GM18870 (cell line): Measurements from ENCODE around the gene SLC17A7.
"Not testable (repeated sequence)": the region's sequence is repeated elsewhere in the genome, so short reads cannot be mapped to it uniquely, and the experiment has no call there.

Source experiments
- ATAC-seq: cut with Tn5 transposase; IDR thresholded peaks from one replicate; pipeline ENCODE4 v1.9.1; 2021; ENCODE audit warnings: moderate library complexity; ENCODE audit not compliant: unreplicated experiment

SLC17A7 gene

DNA sequence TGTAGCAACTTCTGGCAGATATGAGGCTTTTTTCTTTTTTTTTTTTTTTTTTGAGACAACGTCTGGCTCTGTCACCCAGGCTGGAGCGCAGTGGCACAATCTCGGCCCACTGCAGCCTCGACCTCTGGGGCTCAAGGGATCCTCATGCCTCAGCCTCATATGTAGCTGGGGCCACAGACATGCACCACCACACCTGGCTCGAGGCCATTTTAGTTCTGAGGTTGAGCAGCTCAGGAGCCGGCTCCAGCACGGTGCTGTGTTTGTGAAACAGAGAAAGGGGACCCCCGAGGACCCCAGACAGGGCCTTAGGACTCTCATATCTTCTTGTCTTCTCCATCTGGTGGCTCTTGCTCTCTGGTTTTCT is 29.3 kb upstream of the SLC17A7 start:
- ATAC-seq, result no peak

DNA sequence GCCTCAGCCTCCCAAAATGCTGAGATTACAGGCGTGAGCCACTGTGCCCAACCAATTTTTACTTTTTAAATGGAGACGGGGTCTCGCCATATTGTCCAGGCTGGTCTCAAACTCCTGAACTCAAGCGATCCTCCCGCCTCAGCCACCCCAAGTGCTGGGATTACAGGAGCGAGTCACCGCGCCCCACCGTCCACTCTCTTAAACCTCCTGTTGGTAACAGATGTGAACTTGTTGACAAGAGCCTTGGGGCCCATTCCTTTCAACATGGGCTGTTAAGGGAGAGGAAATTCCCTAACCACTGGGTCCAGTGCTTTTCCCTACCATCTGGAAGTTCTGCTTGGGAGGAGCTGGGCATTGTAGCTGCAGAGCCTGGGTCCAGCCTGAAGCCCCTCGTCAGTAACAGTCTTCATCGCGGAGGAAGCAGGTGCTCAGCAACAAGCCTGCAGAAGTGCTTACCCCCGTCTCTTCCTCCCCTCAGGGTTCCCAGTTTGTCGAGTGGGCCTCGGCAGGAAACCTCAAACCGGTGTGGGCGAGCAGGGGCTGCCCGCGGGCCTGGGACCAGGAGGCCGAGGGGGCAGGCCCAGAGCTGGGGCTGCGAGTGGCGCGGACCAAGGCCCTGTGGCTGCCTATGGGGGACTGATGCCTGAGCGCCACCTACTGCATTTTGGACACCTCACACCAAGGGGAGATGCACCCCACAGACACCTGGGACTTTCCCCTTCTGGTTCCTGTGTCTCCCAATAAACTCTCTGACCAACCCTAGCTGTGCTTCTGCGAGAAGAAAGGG is 28.7 kb upstream of the SLC17A7 start:
- peak; percentile 44 for ATAC-seq

DNA sequence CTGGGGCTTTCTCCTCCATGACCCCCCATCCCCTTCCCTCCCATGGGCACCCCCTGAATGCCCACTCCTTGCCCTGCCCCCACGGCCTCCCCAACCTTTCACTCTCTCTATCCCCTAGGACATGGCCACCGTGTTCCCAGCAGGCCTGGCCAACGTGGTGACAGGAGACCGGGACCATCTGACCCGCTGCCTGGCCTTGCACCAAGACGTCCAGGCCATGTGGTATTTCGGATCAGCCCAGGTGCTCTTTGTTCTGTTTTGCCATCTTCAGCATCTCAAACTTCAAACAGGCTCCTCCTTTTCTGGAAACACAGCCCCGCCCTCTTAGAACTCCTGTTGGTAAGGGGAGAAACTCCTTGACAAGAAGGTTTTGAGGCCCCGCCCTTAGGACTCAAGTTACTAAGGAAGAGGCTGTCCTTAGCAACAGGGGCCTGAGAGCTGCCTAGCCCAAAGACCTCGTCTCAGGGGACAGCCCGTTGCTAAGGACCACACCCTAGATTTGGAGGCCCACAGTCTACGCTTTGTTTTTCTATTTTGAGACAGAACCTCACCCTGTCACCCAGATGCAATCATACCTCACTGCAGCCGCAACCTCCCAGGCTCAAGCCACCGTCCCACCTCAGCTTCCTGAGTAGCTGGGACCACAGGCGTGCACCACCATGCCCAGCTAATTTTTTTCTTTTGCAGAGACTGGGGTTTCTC is 27.6 kb upstream of the SLC17A7 start:
- no peak for ATAC-seq

DNA sequence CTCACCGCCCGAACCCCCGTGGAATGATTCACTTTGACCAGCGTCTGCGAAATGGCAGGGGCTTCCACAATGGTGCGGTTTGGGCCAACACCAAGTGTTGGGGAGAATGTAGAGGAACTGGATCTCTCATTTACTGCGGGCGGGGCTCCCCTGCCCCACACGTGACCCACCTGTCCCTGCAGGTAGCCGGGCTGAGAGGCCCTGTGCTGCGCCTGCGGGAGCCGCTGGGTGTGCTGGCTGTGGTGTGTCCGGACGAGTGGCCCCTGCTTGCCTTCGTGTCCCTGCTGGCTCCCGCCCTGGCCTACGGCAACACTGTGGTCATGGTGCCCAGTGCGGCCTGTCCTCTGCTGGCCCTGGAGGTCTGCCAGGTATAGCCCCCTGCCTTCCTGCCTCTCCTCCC is 26.9 kb upstream of the SLC17A7 start:
- no peak for ATAC-seq

DNA sequence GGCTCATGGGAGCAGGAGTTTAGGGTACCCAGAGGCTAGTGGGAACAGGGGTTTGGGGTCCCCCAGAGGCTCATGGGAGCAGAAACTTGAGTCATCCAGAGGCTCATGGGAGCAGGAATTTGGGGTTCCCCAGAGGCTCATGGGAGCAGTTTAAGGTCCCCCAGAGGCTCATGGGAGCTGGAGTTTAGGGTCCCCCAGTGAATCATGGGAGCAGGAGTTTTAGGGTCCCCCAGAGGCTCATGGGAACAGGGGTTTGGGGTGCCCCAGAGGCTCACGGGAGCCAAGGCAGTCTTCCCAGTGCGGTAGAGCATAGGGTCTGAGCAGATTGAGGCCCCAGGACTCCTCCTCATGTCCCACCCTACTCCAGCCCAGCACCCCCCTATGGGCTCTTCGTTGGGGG is 24.0 kb upstream of the SLC17A7 start:
- no peak for ATAC-seq

DNA sequence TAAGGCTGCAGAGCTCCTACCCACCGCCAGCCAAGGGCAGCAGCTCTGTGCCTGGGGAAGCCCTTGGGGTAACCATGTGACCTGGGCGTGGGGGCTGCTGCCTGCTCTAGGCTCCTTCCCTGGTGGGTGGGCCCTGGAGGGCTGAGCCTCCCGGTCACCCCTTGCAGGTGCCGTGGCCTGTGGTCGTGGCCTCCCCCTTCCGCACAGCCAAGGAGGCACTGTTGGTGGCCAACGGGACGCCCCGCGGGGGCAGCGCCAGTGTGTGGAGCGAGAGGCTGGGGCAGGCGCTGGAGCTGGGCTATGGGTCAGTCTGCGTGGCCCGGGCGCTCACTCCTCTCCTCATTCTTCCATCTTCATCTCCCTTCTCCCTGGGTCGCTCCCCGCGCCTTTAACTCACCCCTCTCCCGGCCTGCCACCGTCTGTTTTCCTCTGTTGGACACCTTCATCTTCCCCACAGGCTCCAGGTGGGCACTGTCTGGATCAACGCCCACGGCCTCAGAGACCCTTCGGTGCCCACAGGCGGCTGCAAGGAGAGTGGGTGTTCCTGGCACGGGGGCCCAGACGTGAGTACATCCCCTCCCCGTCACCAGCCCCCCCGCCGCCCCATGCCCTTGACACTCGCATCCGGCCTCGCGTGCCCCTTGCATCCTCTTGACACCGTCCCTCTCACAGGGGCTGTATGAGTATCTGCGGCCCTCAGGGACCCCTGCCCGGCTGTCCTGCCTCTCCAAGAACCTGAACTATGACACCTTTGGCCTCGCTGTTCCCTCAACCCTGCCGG is 22.8 kb upstream of the SLC17A7 start:
- ATAC-seq, result no peak

DNA sequence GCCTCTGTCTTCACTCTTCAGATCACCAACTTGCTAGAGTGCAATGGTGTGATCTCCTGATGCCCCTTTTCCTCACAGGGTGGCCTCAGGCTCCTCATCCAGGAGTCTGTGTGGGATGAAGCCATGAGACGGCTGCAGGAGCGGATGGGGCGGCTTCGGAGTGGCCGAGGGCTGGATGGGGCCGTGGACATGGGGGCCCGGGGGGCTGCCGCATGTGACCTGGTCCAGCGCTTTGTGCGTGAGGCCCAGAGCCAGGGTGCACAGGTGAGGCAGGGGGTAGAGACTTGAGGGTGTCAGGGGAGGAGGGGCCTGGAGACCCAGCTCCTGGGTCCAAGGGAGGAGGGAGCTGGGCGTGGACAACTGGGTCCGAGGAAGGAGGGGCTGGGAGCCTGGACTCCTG is 21.2 kb upstream of the SLC17A7 start:
- ATAC-seq, result no peak

DNA sequence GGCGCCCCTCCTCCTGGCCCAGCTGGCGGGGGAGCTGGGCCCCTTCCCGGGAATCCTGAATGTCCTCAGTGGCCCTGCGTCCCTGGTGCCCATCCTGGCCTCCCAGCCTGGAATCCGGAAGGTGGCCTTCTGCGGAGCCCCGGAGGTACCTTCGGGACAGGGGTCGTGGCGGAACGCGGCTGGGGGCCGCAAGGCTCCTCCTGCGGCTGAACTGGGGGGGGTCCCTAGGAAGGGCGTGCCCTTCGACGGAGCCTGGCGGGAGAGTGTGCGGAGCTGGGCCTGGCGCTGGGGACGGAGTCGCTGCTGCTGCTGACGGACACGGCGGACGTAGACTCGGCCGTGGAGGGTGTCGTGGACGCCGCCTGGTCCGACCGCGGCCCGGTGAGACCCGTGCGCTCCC is 20.3 kb upstream of the SLC17A7 start:
- no peak for ATAC-seq

DNA sequence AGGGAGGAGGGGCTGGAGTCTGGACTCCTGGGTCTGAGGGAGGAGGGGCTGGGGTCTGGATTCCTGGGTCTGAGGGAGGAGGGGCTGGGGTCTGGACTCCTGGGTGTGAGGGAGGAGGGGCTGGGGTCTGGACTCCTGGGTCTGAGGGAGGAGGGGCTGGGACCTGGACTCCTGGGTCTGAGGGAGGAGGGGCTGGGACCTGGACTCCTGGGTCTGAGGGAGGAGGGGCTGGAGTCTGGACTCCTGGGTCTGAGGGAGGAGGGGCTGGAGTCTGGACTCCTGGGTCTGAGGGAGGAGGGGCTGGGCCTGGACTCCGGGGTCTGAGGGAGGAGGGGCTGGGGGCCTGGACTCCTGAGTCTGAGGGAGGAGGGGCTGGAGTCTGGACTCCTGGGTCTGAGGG is 19.8 kb upstream of the SLC17A7 start:
- not testable (repeated sequence) for ATAC-seq

DNA sequence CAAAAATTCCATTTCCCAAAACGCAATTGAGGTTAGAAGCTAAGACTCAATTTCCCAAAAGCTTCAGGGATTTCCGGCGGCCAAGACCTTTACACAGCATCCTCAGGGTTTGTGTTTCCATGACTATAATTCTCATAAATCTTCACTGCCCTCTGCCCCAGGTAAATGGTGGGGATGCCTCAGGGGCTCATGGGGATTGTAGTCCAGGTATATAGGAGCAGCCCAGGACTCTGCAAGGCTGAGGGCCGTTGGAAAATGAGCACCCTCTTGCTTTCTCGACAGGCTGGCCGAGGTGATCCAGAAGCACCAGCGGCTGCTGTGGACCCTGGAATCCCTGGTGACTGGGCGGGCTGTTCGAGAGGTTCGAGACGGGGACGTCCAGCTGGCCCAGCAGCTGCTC is 18.1 kb upstream of the SLC17A7 start:
- no peak for ATAC-seq

DNA sequence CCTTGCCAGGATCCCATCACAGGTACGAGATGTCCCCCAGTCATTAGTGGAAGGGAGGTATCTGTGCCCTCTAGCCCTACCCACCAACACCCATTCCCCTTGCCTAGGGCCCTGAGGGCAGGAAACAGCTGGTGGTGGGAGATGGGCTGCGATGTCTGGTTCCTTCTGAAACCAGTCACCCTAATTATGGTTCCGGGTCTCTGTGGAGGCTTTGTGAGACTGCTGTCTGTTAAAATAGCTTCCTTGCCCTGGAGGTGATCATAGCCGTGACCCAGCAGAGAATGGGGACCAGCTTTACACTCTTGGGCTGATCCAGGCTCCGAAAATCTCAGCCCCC is 17.2 kb upstream of the SLC17A7 start:
- ATAC-seq, result no peak

DNA sequence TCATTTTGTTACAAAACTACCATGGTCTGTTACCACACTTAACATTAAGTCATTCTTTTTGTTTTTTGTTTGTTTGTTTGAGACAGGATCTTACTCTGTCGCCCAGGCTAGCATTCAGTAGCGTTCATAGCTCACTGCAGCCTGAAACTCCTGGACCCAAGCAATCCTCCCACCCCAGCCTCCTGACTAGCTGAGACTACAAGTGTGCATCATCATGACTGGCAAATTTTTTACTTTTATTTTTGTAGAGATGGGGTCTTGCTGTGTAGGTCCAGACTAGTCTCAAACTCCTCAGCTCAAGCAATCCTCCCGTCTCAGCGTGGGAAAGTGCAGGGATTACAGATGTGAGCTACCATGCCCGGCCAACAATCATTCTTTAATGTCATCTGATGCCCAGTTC is 15.0 kb upstream of the SLC17A7 start:
- no peak for ATAC-seq

DNA sequence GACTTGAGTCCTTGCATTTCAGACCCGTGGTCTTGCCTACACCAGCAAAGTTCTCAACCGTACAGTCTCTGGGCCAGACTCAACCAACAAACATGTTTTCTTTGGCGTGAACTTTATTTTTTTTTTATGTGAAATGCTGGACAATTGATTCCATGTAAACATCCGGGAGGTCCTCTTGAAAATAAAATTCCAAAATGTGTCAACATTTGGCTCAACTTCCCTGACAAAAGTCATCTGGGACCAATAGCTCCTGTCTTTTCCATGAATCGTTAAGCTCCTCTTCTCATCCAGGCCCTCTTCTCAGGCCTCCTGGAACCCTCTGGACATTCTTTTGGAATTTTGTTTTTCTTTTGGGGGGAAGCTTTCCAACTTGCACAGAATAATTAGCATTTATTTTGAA is 14.4 kb upstream of the SLC17A7 start:
- ATAC-seq, result no peak

DNA sequence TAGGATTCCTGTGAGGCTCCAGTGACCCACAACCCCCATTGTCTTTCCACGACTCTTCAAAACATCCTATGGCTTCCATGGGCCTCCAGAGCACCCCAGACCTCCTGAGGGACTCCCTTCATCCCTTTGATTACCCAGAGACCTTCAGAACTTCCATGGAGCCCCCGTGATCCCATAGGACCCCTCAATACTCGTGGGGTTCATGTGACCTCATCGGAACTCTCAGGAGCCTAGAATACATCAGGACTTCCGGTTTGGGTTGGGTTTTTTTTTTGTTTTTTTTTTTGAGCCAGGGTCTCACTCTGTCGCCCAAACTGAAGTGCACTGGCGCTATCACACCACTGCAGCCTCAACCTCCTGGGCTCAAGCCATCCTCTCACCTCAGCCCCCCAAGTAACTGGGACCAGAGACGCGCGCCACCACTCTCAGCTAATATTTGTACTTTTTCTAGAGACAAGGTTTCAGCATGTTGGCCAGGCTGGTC is 12.5 kb upstream of the SLC17A7 start:
- no peak for ATAC-seq

DNA sequence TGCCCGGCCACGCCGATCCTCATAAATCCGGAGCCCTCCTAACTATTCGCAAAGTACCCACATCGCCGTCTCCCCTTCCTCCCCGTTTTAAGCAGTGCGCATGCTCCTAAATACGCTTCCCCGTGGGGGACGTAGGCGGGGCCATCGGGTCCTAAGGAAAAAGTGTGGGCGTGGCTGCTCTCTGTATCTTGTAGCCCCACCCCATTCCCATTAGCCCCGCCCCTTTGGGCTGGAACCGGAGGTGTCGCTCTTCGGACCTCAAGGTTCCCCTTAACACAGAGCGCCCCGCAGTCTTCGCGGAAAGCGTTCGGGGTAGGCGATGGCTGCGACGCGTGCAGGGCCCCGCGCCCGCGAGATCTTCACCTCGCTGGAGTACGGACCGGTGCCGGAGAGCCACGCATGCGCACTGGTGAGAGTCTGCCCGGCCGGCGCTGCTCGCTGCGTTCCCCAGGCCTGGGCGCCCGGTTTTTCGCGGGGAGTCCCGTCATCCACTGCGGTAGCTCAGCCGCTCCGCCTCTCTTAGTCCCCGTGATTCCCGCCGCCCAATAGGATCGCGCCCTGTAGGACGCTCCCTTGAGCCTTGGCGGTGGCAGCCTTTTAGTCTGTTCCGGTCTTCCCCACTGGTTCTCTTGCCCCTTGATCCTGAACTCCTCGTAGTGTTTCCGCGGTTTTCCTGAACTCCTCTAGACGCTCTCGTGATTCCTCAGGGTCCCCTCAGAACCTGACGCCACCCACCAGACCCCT is 11.9 kb upstream of the SLC17A7 start, which contains the start of gene ALDH16A1:
TSS of gene ALDH16A1 (plus strand) at position 213 of the 744 bp plus-strand sequence. CDS start at position 320, 107 bp downstream.
- ATAC-seq, result peak; percentile 62

DNA sequence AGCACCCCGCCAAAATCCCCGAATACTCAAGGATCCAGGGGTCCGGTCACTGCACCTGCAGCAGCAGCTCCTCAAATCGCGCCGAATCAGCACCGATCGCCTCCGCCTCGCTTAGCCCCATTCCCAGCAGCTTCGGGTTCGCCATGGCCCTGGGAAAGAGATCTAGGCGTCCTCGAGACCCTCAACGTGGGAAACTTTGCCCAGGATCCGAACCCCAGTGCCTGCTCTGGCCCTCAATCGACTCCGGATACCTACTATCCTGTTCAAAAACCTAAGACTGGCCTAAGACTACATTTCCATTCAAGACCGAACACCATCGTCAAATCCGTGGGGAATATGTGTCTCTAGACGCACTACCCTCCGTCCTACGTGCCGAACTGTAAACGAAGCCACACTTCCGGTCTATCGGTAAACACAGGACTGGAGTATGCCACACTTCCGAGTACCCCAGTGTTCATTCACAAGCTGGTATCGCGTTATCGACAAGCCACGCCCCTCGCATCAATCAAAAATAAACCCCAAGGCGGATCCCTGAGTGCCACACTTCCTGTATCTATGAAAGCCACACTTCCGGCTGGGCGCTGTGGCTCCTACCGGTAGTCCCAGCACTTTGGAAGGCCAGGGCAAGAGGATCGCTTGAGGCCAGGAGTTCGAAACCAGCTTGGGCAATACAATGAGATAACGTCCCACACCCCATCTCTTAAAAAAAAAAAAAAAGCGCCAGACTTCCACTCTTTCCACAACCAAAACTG is 10.3 kb upstream of the SLC17A7 start, which contains the start of gene PIH1D1:
TSS of gene PIH1D1 (minus strand) at position 385 of the 752 bp plus-strand sequence. CDS start at position 145, 240 bp downstream.
- peak; percentile 54 for ATAC-seq

DNA sequence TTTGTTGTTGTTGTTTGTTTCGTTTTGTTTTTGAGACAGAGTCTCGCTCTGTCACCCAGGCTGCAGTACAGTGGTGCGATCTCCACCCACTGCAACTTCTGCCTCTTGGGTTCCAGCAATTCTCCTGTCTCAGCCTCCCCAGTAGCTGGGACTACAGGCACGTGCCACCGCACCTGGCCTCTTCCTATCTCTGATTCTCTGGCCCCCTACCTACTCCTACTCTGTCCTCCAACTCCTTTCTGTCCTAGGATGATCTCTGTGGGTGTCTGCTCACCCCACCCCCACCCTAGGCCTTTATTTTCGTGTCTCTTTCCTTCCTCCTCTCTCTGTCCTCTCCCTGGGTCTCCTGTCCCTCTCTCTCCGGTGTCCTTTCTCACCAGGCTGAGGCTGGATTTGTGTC is 9.1 kb upstream of the SLC17A7 start:
- ATAC-seq, result no peak

DNA sequence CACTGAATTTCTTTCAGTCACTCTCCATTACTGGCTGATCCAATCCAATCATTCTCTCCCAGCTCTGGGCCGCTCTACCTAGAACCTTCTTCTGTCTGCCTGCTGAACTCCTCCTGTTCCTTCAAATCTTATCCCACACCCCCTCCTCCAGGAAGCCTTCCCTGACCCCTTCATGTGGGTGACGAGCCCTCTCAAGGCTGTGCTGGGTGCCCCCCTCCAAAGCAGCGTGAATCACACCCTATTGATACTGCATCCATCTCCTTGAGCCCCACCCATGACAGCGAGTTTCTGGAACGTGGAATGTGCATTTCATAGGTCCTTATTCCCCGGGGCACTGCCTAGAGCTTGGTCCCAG is 7.1 kb upstream of the SLC17A7 start:
- no peak for ATAC-seq

DNA sequence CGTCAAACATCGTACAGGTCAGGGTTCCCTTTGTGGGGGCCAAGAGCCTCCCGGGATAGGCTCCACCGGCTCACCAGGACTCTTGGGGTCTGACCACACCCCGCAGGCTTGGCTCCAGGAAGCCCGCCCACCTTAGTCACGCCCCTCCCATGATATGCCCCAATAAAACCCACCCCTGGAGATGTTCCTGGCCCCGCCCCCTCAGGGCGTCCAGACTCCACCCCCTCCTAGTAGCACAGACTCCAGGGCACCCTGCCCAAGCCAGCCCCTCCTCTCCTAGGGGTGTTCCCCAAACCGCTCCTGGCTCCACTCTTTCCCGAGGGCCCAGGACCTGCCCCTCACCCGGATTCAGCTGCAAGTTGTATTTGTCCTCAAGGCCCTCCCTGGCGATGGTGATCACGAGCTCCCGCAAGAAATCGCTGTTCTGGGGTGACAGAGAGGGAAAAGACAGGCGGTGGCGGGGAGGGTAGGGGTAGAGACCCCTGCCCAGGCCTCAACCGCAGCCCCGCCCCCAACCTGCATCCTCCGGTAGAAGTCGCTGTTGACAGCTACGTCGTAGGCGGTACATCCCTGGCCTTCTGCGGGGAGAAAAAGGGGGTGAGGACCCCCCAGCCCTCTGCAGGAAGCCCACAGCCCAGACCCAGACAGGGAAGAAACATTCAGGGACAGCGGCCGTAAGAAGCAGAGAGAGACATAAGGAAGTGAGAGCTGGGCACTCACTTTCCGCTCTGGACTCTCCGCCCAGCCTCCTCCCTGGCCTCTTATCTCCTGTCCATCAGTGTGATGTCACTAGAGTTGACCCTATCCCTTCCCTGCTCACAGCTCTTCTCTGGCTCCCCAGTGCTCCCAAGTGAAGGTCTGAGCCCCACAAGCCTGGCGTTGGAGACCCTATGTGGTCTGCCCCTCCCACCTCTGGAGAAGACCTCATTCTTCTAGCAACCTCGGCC is 6.4 kb upstream of the SLC17A7 start:
- ATAC-seq, result no peak
